ENCODE data around the gene ASAP2.

DNA sequence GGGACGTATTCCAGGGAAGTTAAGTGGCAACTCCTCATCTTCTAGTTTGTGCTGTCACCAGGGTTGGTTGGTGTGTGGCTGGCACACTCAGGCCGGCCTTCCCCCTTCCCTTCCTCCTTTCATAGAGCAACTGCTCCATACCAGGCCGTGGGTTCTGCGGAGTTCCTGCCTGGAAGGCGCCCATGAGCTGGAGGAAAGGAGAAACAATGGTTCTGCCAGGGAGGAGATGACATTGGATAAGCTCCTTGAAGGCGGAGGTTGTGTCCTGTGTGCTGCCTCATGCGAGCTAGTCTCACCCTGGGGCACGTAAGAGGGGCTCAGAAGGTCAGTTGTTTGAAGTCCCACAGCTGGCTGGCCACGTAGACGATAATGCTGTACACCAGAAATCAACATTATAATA lies 19.2 kb downstream of the ASAP2 start:
- TF ChIP-seq, protein P1, sequence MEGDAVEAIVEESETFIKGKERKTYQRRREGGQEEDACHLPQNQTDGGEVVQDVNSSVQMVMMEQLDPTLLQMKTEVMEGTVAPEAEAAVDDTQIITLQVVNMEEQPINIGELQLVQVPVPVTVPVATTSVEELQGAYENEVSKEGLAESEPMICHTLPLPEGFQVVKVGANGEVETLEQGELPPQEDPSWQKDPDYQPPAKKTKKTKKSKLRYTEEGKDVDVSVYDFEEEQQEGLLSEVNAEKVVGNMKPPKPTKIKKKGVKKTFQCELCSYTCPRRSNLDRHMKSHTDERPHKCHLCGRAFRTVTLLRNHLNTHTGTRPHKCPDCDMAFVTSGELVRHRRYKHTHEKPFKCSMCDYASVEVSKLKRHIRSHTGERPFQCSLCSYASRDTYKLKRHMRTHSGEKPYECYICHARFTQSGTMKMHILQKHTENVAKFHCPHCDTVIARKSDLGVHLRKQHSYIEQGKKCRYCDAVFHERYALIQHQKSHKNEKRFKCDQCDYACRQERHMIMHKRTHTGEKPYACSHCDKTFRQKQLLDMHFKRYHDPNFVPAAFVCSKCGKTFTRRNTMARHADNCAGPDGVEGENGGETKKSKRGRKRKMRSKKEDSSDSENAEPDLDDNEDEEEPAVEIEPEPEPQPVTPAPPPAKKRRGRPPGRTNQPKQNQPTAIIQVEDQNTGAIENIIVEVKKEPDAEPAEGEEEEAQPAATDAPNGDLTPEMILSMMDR (IDR thresholded peaks at IDR 0.05), result no peak
- TF ChIP-seq POLR2AphosphoS5 (IDR thresholded peaks at IDR 0.05) (no peak), POLR2A (IDR thresholded peaks at IDR 0.05) (no peak), EP300 (IDR thresholded peaks at IDR 0.05) (no peak)

Data from suprapubic skin (tissue), 4 donors.